Activated CD8-positive, alpha-beta T cell treated with anti-CD3 and anti-CD28 coated beads, Interleukin-2, amount 10 ng/mL, durations not matched to agents 7 days and 5 days (primary cell): ENCODE measurements around the gene TBX2. TPM values are rescaled to one million over a fixed set of nuclear protein-coding genes. Genes with fewer than 3 reads are reported as not detected.

Experiments used
- ATAC-seq: fragments of 150-1000 bp; cut with Tn5 transposase; one replicate; pipeline ENCODE4 v1.10.0; 2021; ENCODE audit warnings: moderate library complexity
- CTCF ChIA-PET: fragments of 350-600 bp; sonication (Branson Sonifier 250); formaldehyde crosslinking; loops from one replicate; lab custom pipeline; 2021; ENCODE audit warnings: antibody characterized with exemption; lab: Charles Lee
- POLR2A ChIA-PET: fragments of 350-600 bp; sonication (Branson Sonifier 250); formaldehyde crosslinking; loops from one replicate; lab custom pipeline; 2021; ENCODE audit warnings: antibody characterized with exemption; lab: Charles Lee
- DNase-seq: peaks from one replicate; pipeline ENCODE4 v3.0.0-alpha.2; 2020
- H3K27ac Mint-ChIP-seq: one replicate; pipeline ENCODE4 v1.8.0; 2021; ENCODE audit warnings: mild to moderate bottlenecking, mixed read lengths
- H3K27me3 Mint-ChIP-seq: one replicate; pipeline ENCODE4 v1.8.0; 2021; ENCODE audit warnings: low read depth, mixed read lengths
- H3K36me3 Mint-ChIP-seq: one replicate; pipeline ENCODE4 v1.8.0; 2021; ENCODE audit warnings: low read depth, mixed read lengths
- H3K4me1 Mint-ChIP-seq: one replicate; pipeline ENCODE4 v1.8.0; 2021; ENCODE audit warnings: low read depth, mixed read lengths
- H3K4me3 Mint-ChIP-seq: one replicate; pipeline ENCODE4 v1.8.0; 2021; ENCODE audit warnings: mild to moderate bottlenecking, mixed read lengths
- H3K9me3 Mint-ChIP-seq: one replicate; pipeline ENCODE4 v1.8.0; 2022; ENCODE audit warnings: mixed read lengths; ENCODE audit not compliant: insufficient read depth
- total RNA-seq, 2 experiments: library from RNA; stranded (reverse); gene quantifications; one replicate each; pipeline ENCODE4 v1.2.3, GENCODE V29; 2021

TBX2 gene
- total RNA-seq, 2 experiments from 2014 or later = not detected

DNA sequence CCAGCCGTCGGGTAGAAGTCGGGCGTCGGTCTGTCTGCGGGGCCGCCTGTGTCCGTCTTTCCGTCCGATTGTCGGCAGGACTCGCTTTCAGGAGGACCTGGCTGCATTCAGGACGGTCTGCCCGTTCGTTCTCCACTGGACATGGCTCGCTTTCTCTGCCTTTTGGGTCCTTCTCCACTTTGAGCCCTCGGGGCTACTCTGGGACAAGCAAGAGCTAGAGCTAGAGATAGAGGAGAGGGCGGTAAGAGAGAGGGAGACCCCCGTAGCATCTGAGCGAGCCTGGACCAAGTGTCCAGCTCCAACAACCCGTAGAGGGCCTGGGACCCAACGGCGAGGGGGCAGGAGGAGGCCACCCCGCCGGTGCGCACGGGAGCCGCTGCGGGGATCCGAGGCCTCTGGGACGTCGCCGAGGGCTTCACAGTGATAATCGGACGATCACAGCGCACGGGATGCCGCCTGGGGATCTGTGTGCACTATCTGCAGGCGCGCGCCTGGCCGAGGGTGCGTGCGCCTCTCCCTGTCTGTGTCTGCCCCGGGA is 57.1 kb downstream of the TBX2 start:
- POLR2A ChIA-PET = no interaction called here
- ATAC-seq = no peak

DNA sequence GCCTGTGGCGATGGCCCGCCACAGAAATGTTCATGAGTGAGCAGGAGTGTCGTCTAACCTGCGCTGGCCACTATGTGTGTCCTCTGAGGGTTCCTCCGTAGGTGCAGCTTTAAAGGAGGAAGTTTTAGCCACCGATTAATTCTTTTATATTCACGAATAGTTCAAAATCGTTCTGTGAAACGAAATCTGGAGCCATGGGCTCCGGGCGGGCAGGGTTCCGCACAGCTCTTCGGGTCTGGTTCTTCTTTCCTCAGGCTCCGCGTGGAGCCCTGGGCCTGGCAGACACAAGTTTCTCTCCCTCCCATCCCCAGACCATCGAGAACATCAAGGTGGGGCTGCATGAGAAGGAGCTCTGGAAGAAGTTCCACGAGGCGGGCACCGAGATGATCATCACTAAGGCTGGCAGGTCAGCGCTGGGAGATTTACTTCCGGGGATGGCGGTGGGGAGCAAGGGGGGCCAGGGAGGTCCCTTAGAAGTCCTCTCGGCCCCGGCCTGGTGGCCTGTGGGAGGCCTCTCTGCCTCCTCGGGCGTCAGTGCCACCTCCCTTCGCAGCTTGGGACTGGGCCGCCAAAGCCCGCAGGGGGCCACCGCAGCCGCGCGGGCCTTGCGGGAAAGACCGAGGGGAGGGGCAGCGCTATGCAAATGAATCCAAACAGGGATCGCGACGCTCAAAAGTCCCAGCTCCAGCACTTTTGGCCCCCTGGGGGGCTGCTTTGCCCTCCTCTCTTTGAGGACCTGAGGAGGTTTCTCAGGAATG is 57.8 kb downstream of the TBX2 start:
- POLR2A ChIA-PET = no interaction called here
- ATAC-seq (no peak), DNase-seq (no peak)
- no peak overlapping the region for H3K27ac Mint-ChIP-seq
- CTCF ChIA-PET = interaction anchor here (1.1 kb wide), 1 partner anchor 45 kb away, joined by 3 read pairs; no protein-coding TSS in a partner anchor
- H3K27me3 Mint-ChIP-seq = peaks cover 82% of the 10 kb centered on the region
- peak overlapping the region; percentile 26 for H3K4me3 Mint-ChIP-seq
- peaks cover 21% of the 10 kb centered on the region for H3K4me1 Mint-ChIP-seq
- H3K9me3 Mint-ChIP-seq = no peaks in the 10 kb centered on the region
- H3K36me3 Mint-ChIP-seq = peaks cover 1% of the 10 kb centered on the region

More for the DNA sequence above, 57.1 kb downstream of the TBX2 start:
- Mint-ChIP-seq H3K9me3 (no peaks in the 10 kb centered on the region), H3K27ac (no peak overlapping the region), H3K4me3 (no peak overlapping the region), H3K36me3 (peaks cover 1% of the 10 kb centered on the region), H3K4me1 (peaks cover 20% of the 10 kb centered on the region), H3K27me3 (peaks cover 78% of the 10 kb centered on the region)
- CTCF ChIA-PET = interaction anchor here (1.1 kb wide), 1 partner anchor 44 kb away, joined by 3 read pairs; no protein-coding TSS in a partner anchor
- no peak for DNase-seq

DNA sequence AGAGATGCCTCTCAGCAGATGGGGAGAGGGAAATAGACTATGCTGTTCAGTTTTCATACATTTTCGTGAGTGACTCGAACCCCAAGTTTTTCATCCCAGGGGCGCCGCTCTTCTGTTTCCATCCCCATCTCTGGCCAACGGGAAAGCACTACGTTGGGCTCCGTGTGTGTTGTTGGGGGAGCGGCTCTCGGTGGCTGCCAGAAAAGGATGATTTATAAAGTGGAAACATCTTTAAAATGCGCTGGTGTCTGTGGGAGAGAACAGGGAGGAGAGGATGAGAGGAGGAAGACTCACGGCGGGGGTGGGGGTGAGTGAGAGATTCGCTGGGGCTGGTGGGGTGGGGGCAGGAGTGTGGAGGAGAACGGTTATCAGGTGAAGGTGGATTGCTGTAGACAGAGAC is 58.4 kb downstream of the TBX2 start:
- Mint-ChIP-seq H3K27ac (no peak overlapping the region), H3K36me3 (peaks cover 1% of the 10 kb centered on the region), H3K4me3 (no peak overlapping the region), H3K9me3 (no peaks in the 10 kb centered on the region), H3K27me3 (peaks cover 81% of the 10 kb centered on the region), H3K4me1 (peaks cover 21% of the 10 kb centered on the region)
- ChIA-PET POLR2A (no interaction called here), CTCF (interaction anchor here (1.1 kb wide), 1 partner anchor 46 kb away, joined by 3 read pairs; no protein-coding TSS in a partner anchor)
- no peak for ATAC-seq
- DNase-seq = no peak

DNA sequence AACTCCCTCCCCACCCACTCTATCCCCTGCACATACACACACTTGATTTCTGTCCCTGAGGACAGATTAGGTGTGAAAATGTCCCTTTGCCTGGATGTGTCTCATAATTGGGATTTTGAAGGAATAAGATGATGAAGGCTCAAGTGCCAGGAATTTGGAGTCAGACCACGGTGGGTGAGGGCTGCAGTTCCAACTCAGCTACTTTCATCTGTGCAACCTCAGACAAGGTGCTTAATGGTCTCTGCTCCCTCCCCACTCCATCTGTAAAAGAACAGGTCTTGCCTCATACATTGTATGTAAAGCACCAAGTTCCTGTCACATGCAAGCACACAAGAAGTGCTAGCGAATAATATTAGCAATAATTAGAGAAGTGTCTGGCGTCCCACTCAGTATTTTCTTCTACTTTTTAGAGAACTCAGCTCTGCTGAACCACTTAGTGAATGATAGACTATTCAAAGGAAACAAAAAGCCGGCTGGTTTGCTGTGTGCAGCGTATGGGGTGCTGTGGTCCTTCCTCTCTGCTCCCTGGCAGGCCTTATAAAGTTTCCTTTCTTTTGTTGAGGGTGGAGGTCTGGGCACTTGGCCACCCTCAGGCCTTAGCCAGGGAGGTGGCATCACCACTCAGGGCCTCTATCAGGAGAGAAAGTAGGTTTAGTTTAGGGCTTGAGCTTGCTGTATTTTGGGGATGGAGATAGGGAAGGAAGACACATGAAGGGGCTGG is 58.9 kb downstream of the TBX2 start:
- Mint-ChIP-seq H3K4me1 (peaks cover 21% of the 10 kb centered on the region), H3K9me3 (no peaks in the 10 kb centered on the region), H3K27me3 (peaks cover 82% of the 10 kb centered on the region), H3K36me3 (peaks cover 1% of the 10 kb centered on the region), H3K27ac (no peak overlapping the region), H3K4me3 (no peak overlapping the region)
- ChIA-PET CTCF (no interaction called here), POLR2A (no interaction called here)
- ATAC-seq = no peak
- no peak for DNase-seq

Other genes starting within 250 kb of the TBX2 start
- gene TBX4, start 52.6 kb downstream of the TBX2 start, total RNA-seq = not detected
- gene NACA2, start 191.4 kb downstream of the TBX2 start, total RNA-seq = not detected